BJ (cell line): Measurements from ENCODE around the gene PTH2. TPM values are rescaled to one million over a fixed set of nuclear protein-coding genes. Genes with fewer than 3 reads are reported as not detected.

Experiments used
- CTCF ChIA-PET: fragments of 350-600 bp; formaldehyde crosslinking; extraction: SDS; loops from one replicate; lab custom pipeline; 2021; ENCODE audit warnings: antibody characterized with exemption, inconsistent platforms; lab: Yijun Ruan, JAX
- POLR2A ChIA-PET: fragments of 300-600 bp; sonication (Branson Sonifier 250); formaldehyde crosslinking; extraction: SDS; loops from one replicate; lab custom pipeline; 2021; ENCODE audit warnings: antibody characterized with exemption; lab: Charles Lee
- DNase-seq: peaks from one replicate; pipeline ENCODE4 v3.0.0-alpha.2; 2011; ENCODE audit warnings: low read depth
- H3K27me3 ChIP-seq: 2 replicates; pipeline ENCODE4 v1.6.0; 2011; ENCODE audit warnings: low read length; ENCODE audit not compliant: control insufficient read depth, insufficient read depth
- H3K36me3 ChIP-seq: 2 replicates; pipeline ENCODE4 v1.5.1; 2011; ENCODE audit warnings: low read length; ENCODE audit not compliant: control insufficient read depth, insufficient read depth
- H3K4me3 ChIP-seq: 2 replicates; pipeline ENCODE4 v1.5.1; 2011; ENCODE audit warnings: low read depth, mild to moderate bottlenecking, control low read depth, low read length
- CTCF ChIP-seq: IDR thresholded peaks from 2 replicates; pipeline ENCODE4 v1.5.1; 2011; ENCODE audit warnings: low read depth, mild to moderate bottlenecking, control low read depth, inconsistent platforms, low read length, moderate library complexity; ENCODE audit not compliant: insufficient read depth
- polyA plus RNA-seq: library from polyadenylated mRNA; depleted of rRNA; stranded (reverse); fragments of >200 nt; gene quantifications from 2 replicates; pipeline ENCODE4 v1.2.3, GENCODE V29; 2011

PTH2 gene
- polyA plus RNA-seq, 1 experiment: not detected

- Histone ChIP-seq H3K27me3 (peaks cover 69% of the 10 kb centered on the region), H3K36me3 (no peaks in the 10 kb centered on the region), H3K4me3 (no peak overlapping the region)
- DNase-seq: no peak
- ChIA-PET CTCF (interaction anchor here (1.2 kb wide), 1 partner anchor 9 kb away, joined by 3 read pairs; no protein-coding TSS in a partner anchor), POLR2A (no interaction called here)
- no peak for TF ChIP-seq CTCF
These were observed 2.0 kb downstream of the PTH2 start for GRCh38 chr19:49421039-49421877.

- POLR2A ChIA-PET: no interaction called here
- Histone ChIP-seq H3K27me3 (peaks cover 59% of the 10 kb centered on the region), H3K4me3 (no peak overlapping the region), H3K36me3 (no peaks in the 10 kb centered on the region)
- CTCF ChIA-PET: interaction anchor here (1.2 to 1.4 kb wide), 2 partner anchors 10 to 53 kb away, joined by 3 to 6 read pairs; partner anchors contain the start of gene FLT3LG
- no peak for DNase-seq
- no peak for TF ChIP-seq CTCF
These were observed 3.0 kb downstream of the PTH2 start for GRCh38 chr19:49420227-49420626.

- TF ChIP-seq CTCF: no peak
- DNase-seq: no peak
- ChIA-PET POLR2A (no interaction called here), CTCF (interaction anchor here (1.1 to 1.4 kb wide), 2 partner anchors 27 to 55 kb away, joined by 4 to 6 read pairs; partner anchors contain the start of gene FLT3LG)
- Histone ChIP-seq H3K4me3 (no peak overlapping the region), H3K36me3 (no peaks in the 10 kb centered on the region), H3K27me3 (peaks cover 54% of the 10 kb centered on the region)
These were observed 4.1 kb downstream of the PTH2 start for GRCh38 chr19:49419173-49419572.

- H3K27me3 ChIP-seq: peaks cover 47% of the 10 kb centered on the region
These were observed 4.7 kb downstream of the PTH2 start for GRCh38 chr19:49418511-49418910.

More at GRCh38 chr19:49418511-49418910, 4.7 kb downstream of the PTH2 start:
- ChIA-PET POLR2A (no interaction called here), CTCF (interaction anchor here (1.4 kb wide), 1 partner anchor 55 kb away, joined by 6 read pairs; the partner anchor contains the start of gene FLT3LG)
- no peak overlapping the region for H3K4me3 ChIP-seq
- no peaks in the 10 kb centered on the region for H3K36me3 ChIP-seq
- no peak for DNase-seq
- TF ChIP-seq CTCF: no peak
